DOHH2 (cell line): ENCODE results near the gene PITPNM1.
"Not testable (repeated sequence)": the region's sequence is repeated elsewhere in the genome, so short reads cannot be mapped to it uniquely, and the experiment has no call there.

ENCODE experiments used
- CTCF ChIP-seq: fragments of 200-600 bp; sonication (generic); IDR thresholded peaks from one replicate; pipeline ENCODE4 v1.5.1; 2014; ENCODE audit warnings: antibody characterized with exemption, mild to moderate bottlenecking, low read depth, low read length; ENCODE audit not compliant: poor library complexity, severe bottlenecking
- EZH2phosphoT487 ChIP-seq: fragments of 200-600 bp; sonication (generic); IDR thresholded peaks from 2 replicates; pipeline ENCODE4 v1.6.1; 2017; ENCODE audit warnings: borderline replicate concordance, mild to moderate bottlenecking, antibody characterized with exemption, low read length, moderate library complexity, mixed read lengths

- TF ChIP-seq CTCF, EZH2phosphoT487: not testable (repeated sequence)
These were observed 28.5 kb downstream of the PITPNM1 start for GRCh38 chr11:67476692-67477091.
